NCI-H2196 (cell line): ENCODE results near the gene GFER.

Source experiments
- DNase-seq: peaks from one replicate; lab custom pipeline; 2025; ENCODE audit not compliant: unreplicated experiment; lab: John Stamatoyannopoulos, UW

Gene GFER

GRCh38 chr16:1990351-1991134 is 6.5 kb downstream of the GFER start:
- peak; percentile 73 for DNase-seq

DNA sequence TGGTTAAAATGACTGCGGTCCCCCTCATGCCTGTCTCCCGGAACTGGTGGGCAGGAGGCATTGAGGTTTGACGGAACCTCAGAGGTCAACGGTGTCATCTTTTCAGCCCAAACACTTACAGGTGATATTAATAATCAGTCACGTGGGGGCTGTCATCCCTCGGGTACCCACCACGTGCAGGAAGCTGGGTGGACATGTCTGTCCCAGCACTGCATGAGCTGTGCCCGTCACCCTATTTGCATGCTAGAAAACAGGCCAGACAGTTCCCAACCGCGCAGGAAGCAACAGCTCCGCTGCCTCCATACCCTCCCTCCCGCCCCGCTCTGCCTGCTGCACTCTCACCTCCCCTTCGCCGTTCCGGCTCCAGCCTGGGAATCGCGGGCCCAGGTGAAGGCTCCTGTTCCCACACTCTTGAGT is 7.2 kb downstream of the GFER start:
- DNase-seq = no peak

GRCh38 chr16:1991588-1991947 is 7.6 kb downstream of the GFER start:
- DNase-seq = no peak

- DNase-seq = no peak
These were observed 8.1 kb downstream of the GFER start for GRCh38 chr16:1991948-1992703.

DNA sequence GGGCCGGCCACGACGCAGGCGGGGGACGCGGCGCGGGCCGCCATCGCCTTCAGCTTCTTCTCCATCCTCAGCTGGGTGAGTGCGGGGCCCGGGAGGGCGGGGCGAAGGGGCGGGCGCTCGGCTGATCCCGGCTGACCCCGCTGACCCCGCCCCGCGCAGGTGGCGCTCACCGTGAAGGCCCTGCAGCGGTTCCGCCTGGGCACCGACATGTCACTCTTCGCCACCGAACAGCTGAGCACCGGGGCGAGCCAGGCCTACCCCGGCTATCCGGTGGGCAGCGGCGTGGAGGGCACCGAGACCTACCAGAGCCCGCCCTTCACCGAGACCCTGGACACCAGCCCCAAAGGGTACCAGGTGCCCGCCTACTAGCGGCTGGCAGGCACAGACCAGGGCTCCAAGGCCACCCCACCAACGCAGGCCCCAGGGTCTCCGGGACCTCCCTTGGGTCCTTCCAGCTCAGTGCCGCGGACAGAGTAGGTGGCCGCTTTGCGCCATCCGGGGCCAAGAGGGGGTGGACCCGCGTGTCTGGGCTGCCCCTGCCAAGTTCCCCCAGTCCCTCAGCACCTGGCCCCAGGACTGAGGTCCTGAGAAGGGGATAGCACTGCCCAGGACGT is 8.8 kb downstream of the GFER start:
- DNase-seq = no peak

GRCh38 chr16:1993731-1994131 is 9.7 kb downstream of the GFER start:
- peak; percentile 58 for DNase-seq

GRCh38 chr16:1997494-1998359 is 13.7 kb downstream of the GFER start:
- DNase-seq = no peak

GRCh38 chr16:1998360-1998835 is 14.4 kb downstream of the GFER start:
- no peak for DNase-seq

DNA sequence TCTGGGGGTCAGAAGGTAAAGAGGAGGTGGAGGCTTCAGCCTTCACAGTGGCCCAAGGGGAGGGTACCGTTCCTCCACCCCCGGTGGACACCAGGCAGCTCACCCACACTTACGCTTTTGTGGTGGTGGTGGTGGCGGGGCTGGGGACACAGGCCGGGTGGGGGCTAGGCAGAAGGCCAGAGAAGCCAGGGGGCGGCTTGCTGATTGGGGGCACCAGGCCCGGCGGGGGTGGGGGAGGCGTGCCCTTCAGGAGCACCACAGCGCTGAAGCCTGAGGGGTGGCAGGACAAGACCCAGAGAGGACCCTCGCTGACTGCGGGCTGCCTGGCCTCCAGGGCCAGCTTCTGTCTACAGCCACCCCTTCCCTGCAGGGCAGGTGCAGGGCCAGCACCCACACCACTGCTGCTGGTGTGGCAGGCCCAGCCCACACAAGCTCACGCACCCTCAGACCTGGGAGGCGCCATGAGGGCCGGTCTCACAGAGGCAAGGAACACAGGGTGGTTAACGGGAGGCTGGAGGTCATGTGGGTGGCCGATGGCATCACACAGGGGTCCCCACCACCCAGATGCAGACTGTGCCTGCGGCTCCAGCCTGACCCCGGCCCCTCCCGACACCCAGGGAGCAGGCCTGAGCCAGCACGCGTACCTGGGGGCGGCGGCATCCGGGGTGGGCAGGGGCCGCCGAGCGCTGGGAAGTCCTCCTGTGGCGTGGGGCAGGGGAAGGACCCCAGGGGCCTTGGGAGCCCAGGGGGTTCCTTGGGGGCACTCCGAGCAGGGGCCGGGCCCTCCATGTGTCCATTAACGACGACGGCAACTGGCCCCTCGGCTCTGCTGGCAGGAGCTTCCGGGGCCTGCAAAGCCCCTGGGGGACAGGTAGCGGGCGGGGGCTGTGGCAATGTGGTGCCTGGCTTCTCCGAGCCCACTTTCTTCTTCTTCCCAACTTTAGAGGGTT is 15.1 kb downstream of the GFER start:
- DNase-seq = no peak

DNA sequence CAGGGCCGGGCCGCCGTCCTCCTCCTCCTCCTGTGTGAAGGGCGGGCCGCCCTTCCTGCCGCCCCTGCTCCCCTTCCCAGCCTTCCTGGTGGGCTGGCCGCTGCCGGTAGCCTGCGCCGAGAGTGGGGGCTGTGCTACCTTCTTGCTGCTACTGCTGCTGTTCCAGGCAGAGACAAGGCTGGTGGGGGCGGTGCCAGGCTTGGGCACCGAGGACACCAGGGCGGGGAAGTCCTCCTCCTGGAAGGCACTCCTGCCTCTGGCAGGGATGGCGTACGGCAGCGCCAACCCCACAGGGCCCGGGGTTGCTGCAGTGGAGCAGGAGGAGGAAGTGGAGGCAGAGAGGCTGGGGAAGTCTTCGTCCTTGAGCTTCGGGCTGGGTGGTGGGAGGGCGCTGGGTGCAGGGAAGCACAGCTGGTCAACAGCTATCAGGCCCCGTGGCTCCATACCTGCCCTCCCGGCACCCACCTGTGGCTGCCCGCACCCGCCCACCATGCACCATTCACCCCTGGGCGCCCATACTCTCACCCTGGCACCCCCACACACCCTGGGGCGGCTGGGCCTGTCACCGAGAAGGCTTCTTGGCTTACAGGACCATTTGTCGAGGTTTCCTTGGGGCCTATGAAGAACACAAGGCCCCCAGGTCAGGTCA is 16.0 kb downstream of the GFER start:
- no peak for DNase-seq

GRCh38 chr16:2001035-2001434 is 17.0 kb downstream of the GFER start:
- DNase-seq = no peak

GRCh38 chr16:2001456-2002355 is 17.7 kb downstream of the GFER start:
- DNase-seq = no peak

- no peak for DNase-seq
These were observed 18.6 kb downstream of the GFER start for GRCh38 chr16:2002406-2003230.

GRCh38 chr16:2003231-2003826 is 19.3 kb downstream of the GFER start:
- DNase-seq = no peak

- peak; percentile 96 for DNase-seq
These were observed 20.0 kb downstream of the GFER start for GRCh38 chr16:2003827-2004641.

- DNase-seq = peak; percentile 31
These were observed 21.0 kb downstream of the GFER start for GRCh38 chr16:2004795-2005517.
